Neural cell (in vitro differentiated cells): Measurements from ENCODE around the gene ZBTB7C. TPM values are rescaled to one million over a fixed set of nuclear protein-coding genes. Genes with fewer than 3 reads are reported as not detected.

Source experiments
- H2AFZ ChIP-seq: fragments of 200-600, 300-800 bp; sonication (generic), shearing (Covaris generic); 2 replicates; pipeline ENCODE4 v1.6.0; 2014; ENCODE audit warnings: low read depth, mild to moderate bottlenecking, antibody characterized with exemption, low read length, moderate library complexity
- H3F3A ChIP-seq: fragments of 200-600 bp; shearing (Covaris generic); 2 replicates; pipeline ENCODE4 v1.6.1; 2016; ENCODE audit warnings: mild to moderate bottlenecking, moderate library complexity, mixed read lengths, antibody characterized with exemption, low read length; ENCODE audit not compliant: insufficient read depth, poor library complexity, severe bottlenecking
- H3K27ac ChIP-seq: fragments of 200-600, 300-800 bp; sonication (generic), shearing (Covaris generic); 2 replicates; pipeline ENCODE4 v1.5.1; 2014; ENCODE audit warnings: mild to moderate bottlenecking, low read length, moderate library complexity
- H3K27me3 ChIP-seq: fragments of 300-800, 200-600 bp; sonication (generic), shearing (Covaris generic); 2 replicates; pipeline ENCODE4 v1.6.0; 2014; ENCODE audit warnings: mild to moderate bottlenecking, low read depth, low read length, moderate library complexity; ENCODE audit not compliant: insufficient read depth
- H3K36me3 ChIP-seq: fragments of 300-800, 200-600 bp; sonication (generic), shearing (Covaris generic); 2 replicates; pipeline ENCODE4 v1.5.1; 2014; ENCODE audit warnings: mild to moderate bottlenecking, antibody characterized with exemption, low read length, moderate library complexity; ENCODE audit not compliant: insufficient read depth
- H3K4me2 ChIP-seq: fragments of 300-800, 200-600 bp; sonication (generic), shearing (Covaris generic); 2 replicates; pipeline ENCODE4 v1.6.0; 2014; ENCODE audit warnings: mild to moderate bottlenecking, low read length
- H3K4me3 ChIP-seq: fragments of 300-800, 200-600 bp; sonication (generic), shearing (Covaris generic); 2 replicates; pipeline ENCODE4 v1.5.1; 2014; ENCODE audit warnings: mild to moderate bottlenecking, low read length, moderate library complexity
- H3K79me2 ChIP-seq: fragments of 200-600 bp; shearing (Covaris generic); replicated peaks from 2 replicates; pipeline ENCODE4 v1.6.0; 2014; ENCODE audit warnings: mild to moderate bottlenecking, low read length, moderate library complexity; ENCODE audit not compliant: insufficient read depth
- H3K9ac ChIP-seq: fragments of 300-800, 200-600 bp; sonication (generic), shearing (Covaris generic); 2 replicates; pipeline ENCODE4 v1.6.1; 2016; ENCODE audit warnings: mild to moderate bottlenecking, low read length, mixed read lengths
- H3K9me2 ChIP-seq: fragments of 200-600 bp; shearing (Covaris generic); 2 replicates; pipeline ENCODE4 v1.6.1; 2016; ENCODE audit warnings: mild to moderate bottlenecking, low read length, mixed read lengths; ENCODE audit not compliant: insufficient read depth
- H3K9me3 ChIP-seq: fragments of 200-600, 300-800 bp; sonication (generic), shearing (Covaris generic); 2 replicates; pipeline ENCODE4 v1.6.1; 2016; ENCODE audit warnings: mild to moderate bottlenecking, mixed run types, low read length, moderate library complexity, mixed read lengths
- H4K20me1 ChIP-seq: fragments of 200-600 bp; shearing (Covaris generic); 2 replicates; pipeline ENCODE4 v1.6.1; 2016; ENCODE audit warnings: mild to moderate bottlenecking, mixed run types; ENCODE audit not compliant: insufficient read depth
- EP300 ChIP-seq: fragments of 450-650 bp; conservative IDR thresholded peaks from 2 replicates; pipeline ENCODE4 v1.6.1; 2014; ENCODE audit warnings: antibody characterized with exemption, mild to moderate bottlenecking, moderate library complexity; ENCODE audit not compliant: poor library complexity, severe bottlenecking
- EZH2 ChIP-seq: fragments of 200-600, 300-800 bp; shearing (Covaris generic), sonication (generic); IDR thresholded peaks from 2 replicates; pipeline ENCODE4 v1.6.1; 2014; ENCODE audit warnings: antibody characterized with exemption, low read length, borderline replicate concordance, mild to moderate bottlenecking; ENCODE audit not compliant: insufficient read depth, poor library complexity, severe bottlenecking
- MXI1 ChIP-seq: fragments of 450-650 bp; conservative IDR thresholded peaks from 2 replicates; pipeline ENCODE4 v1.6.1; 2014; ENCODE audit warnings: antibody characterized with exemption, mild to moderate bottlenecking; ENCODE audit not compliant: poor library complexity, severe bottlenecking
- POLR2AphosphoS5 ChIP-seq: IDR thresholded peaks from 2 replicates; pipeline ENCODE4 v1.6.1; 2012
- RAD21 ChIP-seq: fragments of 450-650 bp; conservative IDR thresholded peaks from 2 replicates; pipeline ENCODE4 v1.6.1; 2014; ENCODE audit warnings: antibody characterized with exemption, mild to moderate bottlenecking, moderate library complexity
- SMC3 ChIP-seq: fragments of 450-650 bp; conservative IDR thresholded peaks from 2 replicates; pipeline ENCODE4 v1.6.1; 2014; ENCODE audit warnings: antibody characterized with exemption, mild to moderate bottlenecking, moderate library complexity; ENCODE audit not compliant: poor library complexity
- TAF1 ChIP-seq: IDR thresholded peaks from 2 replicates; pipeline ENCODE4 v1.6.1; 2012; ENCODE audit warnings: low read depth
- polyA plus RNA-seq: library from polyadenylated mRNA; depleted of rRNA; stranded (reverse); fragments of >200 nt; gene quantifications from 2 replicates; pipeline ENCODE4 v1.2.3, GENCODE V29; 2014
- TF ChIP-seq, protein P1 (sequence below): fragments of 450-650 bp; IDR thresholded peaks from 2 replicates; pipeline ENCODE4 v1.5.1; 2014; ENCODE audit warnings: antibody characterized with exemption, mild to moderate bottlenecking, moderate library complexity; ENCODE audit not compliant: poor library complexity, severe bottlenecking
- TF ChIP-seq, protein P2 (sequence below): IDR thresholded peaks from 2 replicates; pipeline ENCODE4 v1.6.1; 2012; ENCODE audit warnings: borderline replicate concordance

The ZBTB7C gene
- polyA plus RNA-seq, 1 donor from 2014 or later = 2.4 TPM

DNA sequence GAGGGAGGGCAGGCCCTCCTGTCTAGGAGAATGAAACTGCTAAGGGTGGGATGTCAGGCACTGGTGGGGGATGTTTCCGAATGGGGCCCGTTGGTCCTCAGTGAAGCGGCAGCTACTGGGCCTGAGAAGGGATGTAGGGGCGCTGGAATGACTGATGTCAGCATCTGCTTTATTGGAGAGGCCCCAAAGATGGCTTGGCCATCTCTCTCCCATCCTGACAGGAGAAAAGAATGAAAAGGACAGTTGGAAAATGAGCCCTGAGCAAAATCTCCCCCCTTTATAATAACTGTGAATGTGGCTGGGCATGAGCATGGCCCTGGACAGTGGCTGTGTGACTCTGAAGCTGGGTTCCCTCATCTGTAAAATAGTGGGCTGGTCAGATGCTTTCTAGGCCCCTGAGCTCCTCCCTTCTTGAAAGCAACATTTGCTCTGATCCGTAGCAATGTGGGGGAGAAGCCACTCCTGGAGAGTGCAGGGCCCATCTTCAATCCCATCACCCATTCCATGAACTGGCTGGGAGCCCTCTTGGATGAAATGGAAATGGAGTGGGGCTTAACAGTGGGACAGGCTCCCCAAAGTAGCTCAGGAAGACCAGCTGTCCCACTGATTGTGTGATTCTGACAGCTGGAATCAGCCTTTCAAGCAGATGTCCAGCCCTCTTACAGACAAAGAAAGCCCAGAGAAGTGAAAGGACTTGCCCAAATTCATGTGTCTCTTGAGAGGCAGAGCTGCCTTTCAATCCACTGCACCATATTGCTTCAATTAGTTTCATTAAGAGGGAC is 246.0 kb downstream of the ZBTB7C start:
- no peak overlapping the region for H3K4me2 ChIP-seq
- H2AFZ ChIP-seq = no peak overlapping the region
- no peaks in the 10 kb centered on the region for H3F3A ChIP-seq
- no peaks in the 10 kb centered on the region for H3K36me3 ChIP-seq
- H3K9ac ChIP-seq = no peak overlapping the region
- TF ChIP-seq, protein P1, sequence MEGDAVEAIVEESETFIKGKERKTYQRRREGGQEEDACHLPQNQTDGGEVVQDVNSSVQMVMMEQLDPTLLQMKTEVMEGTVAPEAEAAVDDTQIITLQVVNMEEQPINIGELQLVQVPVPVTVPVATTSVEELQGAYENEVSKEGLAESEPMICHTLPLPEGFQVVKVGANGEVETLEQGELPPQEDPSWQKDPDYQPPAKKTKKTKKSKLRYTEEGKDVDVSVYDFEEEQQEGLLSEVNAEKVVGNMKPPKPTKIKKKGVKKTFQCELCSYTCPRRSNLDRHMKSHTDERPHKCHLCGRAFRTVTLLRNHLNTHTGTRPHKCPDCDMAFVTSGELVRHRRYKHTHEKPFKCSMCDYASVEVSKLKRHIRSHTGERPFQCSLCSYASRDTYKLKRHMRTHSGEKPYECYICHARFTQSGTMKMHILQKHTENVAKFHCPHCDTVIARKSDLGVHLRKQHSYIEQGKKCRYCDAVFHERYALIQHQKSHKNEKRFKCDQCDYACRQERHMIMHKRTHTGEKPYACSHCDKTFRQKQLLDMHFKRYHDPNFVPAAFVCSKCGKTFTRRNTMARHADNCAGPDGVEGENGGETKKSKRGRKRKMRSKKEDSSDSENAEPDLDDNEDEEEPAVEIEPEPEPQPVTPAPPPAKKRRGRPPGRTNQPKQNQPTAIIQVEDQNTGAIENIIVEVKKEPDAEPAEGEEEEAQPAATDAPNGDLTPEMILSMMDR = no peak
- no peak for TF ChIP-seq EP300
- TF ChIP-seq RAD21 = no peak
- no peak for TF ChIP-seq POLR2AphosphoS5
- TF ChIP-seq, protein P2, sequence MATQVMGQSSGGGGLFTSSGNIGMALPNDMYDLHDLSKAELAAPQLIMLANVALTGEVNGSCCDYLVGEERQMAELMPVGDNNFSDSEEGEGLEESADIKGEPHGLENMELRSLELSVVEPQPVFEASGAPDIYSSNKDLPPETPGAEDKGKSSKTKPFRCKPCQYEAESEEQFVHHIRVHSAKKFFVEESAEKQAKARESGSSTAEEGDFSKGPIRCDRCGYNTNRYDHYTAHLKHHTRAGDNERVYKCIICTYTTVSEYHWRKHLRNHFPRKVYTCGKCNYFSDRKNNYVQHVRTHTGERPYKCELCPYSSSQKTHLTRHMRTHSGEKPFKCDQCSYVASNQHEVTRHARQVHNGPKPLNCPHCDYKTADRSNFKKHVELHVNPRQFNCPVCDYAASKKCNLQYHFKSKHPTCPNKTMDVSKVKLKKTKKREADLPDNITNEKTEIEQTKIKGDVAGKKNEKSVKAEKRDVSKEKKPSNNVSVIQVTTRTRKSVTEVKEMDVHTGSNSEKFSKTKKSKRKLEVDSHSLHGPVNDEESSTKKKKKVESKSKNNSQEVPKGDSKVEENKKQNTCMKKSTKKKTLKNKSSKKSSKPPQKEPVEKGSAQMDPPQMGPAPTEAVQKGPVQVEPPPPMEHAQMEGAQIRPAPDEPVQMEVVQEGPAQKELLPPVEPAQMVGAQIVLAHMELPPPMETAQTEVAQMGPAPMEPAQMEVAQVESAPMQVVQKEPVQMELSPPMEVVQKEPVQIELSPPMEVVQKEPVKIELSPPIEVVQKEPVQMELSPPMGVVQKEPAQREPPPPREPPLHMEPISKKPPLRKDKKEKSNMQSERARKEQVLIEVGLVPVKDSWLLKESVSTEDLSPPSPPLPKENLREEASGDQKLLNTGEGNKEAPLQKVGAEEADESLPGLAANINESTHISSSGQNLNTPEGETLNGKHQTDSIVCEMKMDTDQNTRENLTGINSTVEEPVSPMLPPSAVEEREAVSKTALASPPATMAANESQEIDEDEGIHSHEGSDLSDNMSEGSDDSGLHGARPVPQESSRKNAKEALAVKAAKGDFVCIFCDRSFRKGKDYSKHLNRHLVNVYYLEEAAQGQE = no peak
- no peak for TF ChIP-seq SMC3
- TF ChIP-seq TAF1 = no peak
- no peak for TF ChIP-seq EZH2
- TF ChIP-seq MXI1 = no peak
- no peaks in the 10 kb centered on the region for H3K9me2 ChIP-seq
- no peaks in the 10 kb centered on the region for H3K9me3 ChIP-seq
- no peaks in the 10 kb centered on the region for H4K20me1 ChIP-seq
- no peak overlapping the region for H3K27ac ChIP-seq
- H3K79me2 ChIP-seq = no peaks in the 10 kb centered on the region
- H3K27me3 ChIP-seq = no peaks in the 10 kb centered on the region
- H3K4me3 ChIP-seq = no peak overlapping the region

DNA sequence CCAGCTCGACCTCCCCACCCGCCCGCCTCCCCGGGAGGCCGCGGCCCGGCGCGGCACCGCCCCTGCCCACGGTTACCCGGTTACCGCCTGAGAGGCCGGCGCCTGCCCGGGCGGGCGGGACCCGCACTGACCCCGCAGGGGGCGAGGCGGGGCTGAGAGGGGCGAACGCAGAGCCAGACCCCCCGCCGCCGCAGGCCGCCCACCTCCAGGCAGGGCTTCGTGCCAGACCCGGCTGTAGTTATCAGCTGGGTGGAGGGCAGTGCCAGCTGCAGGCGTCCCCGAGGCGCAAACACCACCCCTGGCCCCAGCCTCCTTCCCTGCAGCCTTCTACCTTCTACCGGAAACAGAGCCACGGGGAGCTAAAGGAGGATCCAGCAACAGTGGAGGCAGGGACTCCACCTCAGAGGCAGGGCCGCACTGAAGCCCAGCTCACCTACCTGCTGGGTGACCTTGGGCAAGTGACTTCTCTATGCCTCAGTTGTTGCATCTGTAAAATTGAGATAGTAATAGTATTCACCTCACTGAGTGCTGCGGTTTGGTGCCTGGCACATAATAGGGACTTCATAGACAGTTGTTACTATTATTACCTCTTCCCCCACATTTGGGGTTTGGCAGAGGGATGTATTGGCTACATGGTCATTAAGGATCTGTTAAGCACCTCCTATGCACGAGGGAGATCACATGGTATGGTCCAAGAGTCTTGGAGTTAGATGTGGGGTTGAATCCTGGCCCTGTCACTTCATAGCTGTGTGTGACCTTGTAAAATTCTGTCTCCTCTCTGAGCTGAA is 247.1 kb downstream of the ZBTB7C start:
- peak overlapping the region; percentile 60 for H3K9ac ChIP-seq
- no peak overlapping the region for H3K27ac ChIP-seq
- H3F3A ChIP-seq = no peaks in the 10 kb centered on the region
- H3K4me3 ChIP-seq = peak overlapping the region; percentile 65
- no peaks in the 10 kb centered on the region for H3K36me3 ChIP-seq
- TF ChIP-seq MXI1 (peak; percentile 29), SMC3 (peak; percentile 20)
- TF ChIP-seq, protein P1 = no peak
- H4K20me1 ChIP-seq = no peaks in the 10 kb centered on the region
- H3K79me2 ChIP-seq = no peaks in the 10 kb centered on the region
- no peak overlapping the region for H3K4me2 ChIP-seq
- no peaks in the 10 kb centered on the region for H3K9me3 ChIP-seq
- no peaks in the 10 kb centered on the region for H3K27me3 ChIP-seq
- peak overlapping the region; percentile 27 for H2AFZ ChIP-seq
- no peaks in the 10 kb centered on the region for H3K9me2 ChIP-seq
